Measurements from ENCODE around the gene PTGER2. TPM values are rescaled to one million over a fixed set of nuclear protein-coding genes. Genes with fewer than 3 reads are reported as not detected.

PTGER2 gene
- 10 to 100 TPM in 1 of 4 donors, 1 to 10 TPM in 3; 2.1 to 14.4 (median 4.0) TPM for total RNA-seq

- no peaks in the 10 kb centered on the region for H3K9me3 ChIP-seq
- H3K4me3 ChIP-seq, result peak within 1 kb of the TSS; percentile 41 to 61 (median 58)
- peak within 1 kb of the TSS in 3 of 4 donors; percentile 58 to 73 (median 71) for H3K27ac ChIP-seq
- H3K4me1 ChIP-seq, result peaks cover 0 to 30% (median 9%) of the 10 kb centered on the region in 4 donors
- TF ChIP-seq CTCF (IDR thresholded peaks at IDR 0.05), result no peak
- TF ChIP-seq EP300 (IDR thresholded peaks at IDR 0.05), result peak in 1 of 2 donors; percentile 39
- no peak for TF ChIP-seq POLR2A (IDR thresholded peaks at IDR 0.05)
- 1% methylated on average over 42 to 58 of the region's 73 CpGs for WGBS, 2 donors
- H3K36me3 ChIP-seq, result no peaks in the 10 kb centered on the region
- peaks cover 0 to 20% of the 10 kb centered on the region in 2 donors for H3K27me3 ChIP-seq
- DNase-seq (ENCODE audit: low spot score in 2 of 2), result peak; percentile 54 to 59
These were observed at the start of gene PTGER2 for GRCh38 chr14:52313903-52314594. TSS of gene PTGER2 (plus strand) at chr14:52314312. CDS start at chr14:52314549, 237 bp downstream.

- 63 to 68% methylated on average over 5 of the region's 5 CpGs for WGBS, 2 donors
- Histone ChIP-seq H3K4me1 (peaks cover 0 to 40% (median 3%) of the 10 kb centered on the region in 4 donors), H3K4me3 (no peak overlapping the region), H3K9me3 (no peaks in the 10 kb centered on the region), H3K27me3 (peaks cover 0 to 22% of the 10 kb centered on the region in 2 donors), H3K36me3 (no peaks in the 10 kb centered on the region), H3K27ac (no peak overlapping the region)
- TF ChIP-seq EP300 (IDR thresholded peaks at IDR 0.05) (no peak), CTCF (IDR thresholded peaks at IDR 0.05) (no peak)
- no peak for DNase-seq (ENCODE audit: low spot score in 2 of 2)
These were observed 48.9 kb upstream of the PTGER2 start for GRCh38 chr14:52265253-52265652.

GRCh38 chr14:52266179-52266578 is 47.9 kb upstream of the PTGER2 start:
- 29 to 40% methylated on average over 3 of the region's 3 CpGs for WGBS, 2 donors
- no peak overlapping the region for H3K4me3 ChIP-seq
- peaks cover 0 to 22% of the 10 kb centered on the region in 2 donors for H3K27me3 ChIP-seq
- H3K27ac ChIP-seq, result peak overlapping the region in 1 of 4 donors; percentile 15
- TF ChIP-seq POLR2A (IDR thresholded peaks at IDR 0.05) (no peak), CTCF (IDR thresholded peaks at IDR 0.05) (no peak), EP300 (IDR thresholded peaks at IDR 0.05) (peak in 1 of 2 donors; percentile 61)
- H3K36me3 ChIP-seq, result no peaks in the 10 kb centered on the region
- peaks cover 0 to 40% (median 3%) of the 10 kb centered on the region in 4 donors for H3K4me1 ChIP-seq
- no peaks in the 10 kb centered on the region for H3K9me3 ChIP-seq
- DNase-seq (ENCODE audit: low spot score in 2 of 2), result peak; percentile 31 to 76

- Histone ChIP-seq H3K4me3 (no peak overlapping the region), H3K36me3 (no peaks in the 10 kb centered on the region), H3K9me3 (no peaks in the 10 kb centered on the region), H3K27ac (peak overlapping the region in 2 of 4 donors; percentile 8 to 50), H3K27me3 (peaks cover 0 to 22% of the 10 kb centered on the region in 2 donors), H3K4me1 (peaks cover 0 to 40% (median 3%) of the 10 kb centered on the region in 4 donors)
- no peak for DNase-seq (ENCODE audit: low spot score in 2 of 2)
- 57 to 74% methylated on average over 5 of the region's 5 CpGs for WGBS, 2 donors
- TF ChIP-seq CTCF (IDR thresholded peaks at IDR 0.05) (no peak), POLR2A (IDR thresholded peaks at IDR 0.05) (no peak), EP300 (IDR thresholded peaks at IDR 0.05) (no peak)
These were observed 47.3 kb upstream of the PTGER2 start for GRCh38 chr14:52266782-52267181.

Data from tibial nerve (tissue), 4 donors.